HUES64 (cell line): Measurements from ENCODE around the gene TOP1.

ENCODE experiments used
- H3K27ac ChIP-seq: 2 replicates; pipeline ENCODE4 v1.7.0; 2013; ENCODE audit warnings: low read depth, low read length, inconsistent platforms
- H3K27me3 ChIP-seq: 2 replicates; pipeline ENCODE4 v1.6.1; 2013; ENCODE audit warnings: mild to moderate bottlenecking, low read length; ENCODE audit not compliant: insufficient read depth
- H3K36me3 ChIP-seq: 2 replicates; pipeline ENCODE4 v1.6.1; 2013; ENCODE audit warnings: mild to moderate bottlenecking, low read length; ENCODE audit not compliant: insufficient read depth
- H3K4me1 ChIP-seq: 2 replicates; pipeline ENCODE4 v1.6.1; 2013; ENCODE audit warnings: mild to moderate bottlenecking, low read length, moderate library complexity; ENCODE audit not compliant: insufficient read depth
- H3K4me3 ChIP-seq: 2 replicates; pipeline ENCODE4 v1.5.1; 2013; ENCODE audit warnings: mild to moderate bottlenecking, low read length, moderate library complexity
- H3K9ac ChIP-seq: 2 replicates; pipeline ENCODE4 v1.6.1; 2013; ENCODE audit warnings: mild to moderate bottlenecking, low read depth, low read length
- H3K9me3 ChIP-seq: 2 replicates; pipeline ENCODE4 v1.6.1; 2013; ENCODE audit warnings: low read depth, low read length; ENCODE audit not compliant: insufficient read depth
- WGBS: fragments of 150-250, 120-280 bp; methylation state at CpG from one replicate; pipeline ENCODE4 v1.1.7; 2013; ENCODE audit warnings: missing lambda C conversion rate; 5-methylcytosine and 5-hydroxymethylcytosine counted together

TOP1 gene

DNA sequence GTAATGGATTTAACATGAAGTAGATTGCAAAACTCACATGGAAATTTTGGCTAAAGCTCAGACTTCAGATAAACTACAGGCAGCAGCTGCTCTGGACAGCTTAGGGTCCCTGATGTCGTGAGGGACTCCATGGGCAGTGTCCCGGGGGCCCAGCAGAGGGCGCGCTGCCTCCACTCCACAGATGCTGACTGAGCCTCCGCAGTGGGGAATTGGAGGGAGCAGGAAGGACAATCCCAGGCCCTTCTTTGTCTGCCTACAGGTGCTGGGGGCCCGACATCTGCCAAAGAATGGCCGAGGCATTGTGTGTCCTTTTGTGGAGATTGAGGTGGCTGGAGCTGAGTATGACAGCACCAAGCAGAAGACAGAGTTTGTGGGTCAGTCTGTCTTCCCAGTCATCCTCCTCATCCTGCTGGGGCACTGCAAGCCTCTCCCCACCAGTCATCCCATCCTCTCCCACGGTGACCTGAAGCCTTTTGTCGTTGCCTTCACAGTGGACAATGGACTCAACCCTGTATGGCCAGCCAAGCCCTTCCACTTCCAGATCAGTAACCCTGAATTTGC lies 144.6 kb downstream of the TOP1 start:
- Histone ChIP-seq H3K4me3 (no peak overlapping the region), H3K27ac (no peak overlapping the region), H3K4me1 (no peaks in the 10 kb centered on the region), H3K27me3 (no peaks in the 10 kb centered on the region), H3K36me3 (peaks cover 94% of the 10 kb centered on the region), H3K9ac (no peak overlapping the region), H3K9me3 (no peaks in the 10 kb centered on the region)
- 50% methylated on average over 9 of the region's 9 CpGs for WGBS

DNA sequence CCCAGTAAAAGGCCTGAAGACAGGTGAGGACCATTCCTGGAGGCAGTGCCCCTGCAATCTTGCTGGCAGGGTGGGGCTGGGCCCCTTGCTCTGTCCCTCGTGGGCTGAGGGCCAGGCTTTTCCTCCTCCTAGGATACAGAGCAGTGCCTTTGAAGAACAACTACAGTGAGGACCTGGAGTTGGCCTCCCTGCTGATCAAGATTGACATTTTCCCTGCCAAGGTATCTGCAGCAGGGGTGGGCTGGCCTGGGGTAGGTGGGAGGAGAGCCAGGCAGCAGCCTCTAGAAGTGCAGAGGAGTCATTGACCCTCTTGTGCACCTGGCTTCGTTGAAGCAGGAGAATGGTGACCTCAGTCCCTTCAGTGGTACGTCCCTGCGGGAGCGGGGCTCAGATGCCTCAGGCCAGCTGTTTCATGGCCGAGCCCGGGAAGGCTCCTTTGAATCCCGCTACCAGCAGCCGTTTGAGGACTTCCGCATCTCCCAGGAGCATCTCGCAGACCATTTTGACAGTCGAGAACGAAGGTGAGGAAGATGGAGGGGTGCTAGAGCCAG lies 145.2 kb downstream of the TOP1 start:
- H3K36me3 ChIP-seq: peaks cover 87% of the 10 kb centered on the region
- H3K4me3 ChIP-seq: no peak overlapping the region
- H3K9ac ChIP-seq: no peak overlapping the region
- no peaks in the 10 kb centered on the region for H3K9me3 ChIP-seq
- peaks cover 5% of the 10 kb centered on the region; the same call in 1 of the 2 replicates for H3K4me1 ChIP-seq
- H3K27ac ChIP-seq: peak overlapping the region; percentile 22; the same call in 1 of the 2 replicates
- H3K27me3 ChIP-seq: no peaks in the 10 kb centered on the region
- 94% methylated on average over 13 of the region's 13 CpGs for WGBS
